ENCODE data around the gene GALNT2.

The GALNT2 gene

DNA sequence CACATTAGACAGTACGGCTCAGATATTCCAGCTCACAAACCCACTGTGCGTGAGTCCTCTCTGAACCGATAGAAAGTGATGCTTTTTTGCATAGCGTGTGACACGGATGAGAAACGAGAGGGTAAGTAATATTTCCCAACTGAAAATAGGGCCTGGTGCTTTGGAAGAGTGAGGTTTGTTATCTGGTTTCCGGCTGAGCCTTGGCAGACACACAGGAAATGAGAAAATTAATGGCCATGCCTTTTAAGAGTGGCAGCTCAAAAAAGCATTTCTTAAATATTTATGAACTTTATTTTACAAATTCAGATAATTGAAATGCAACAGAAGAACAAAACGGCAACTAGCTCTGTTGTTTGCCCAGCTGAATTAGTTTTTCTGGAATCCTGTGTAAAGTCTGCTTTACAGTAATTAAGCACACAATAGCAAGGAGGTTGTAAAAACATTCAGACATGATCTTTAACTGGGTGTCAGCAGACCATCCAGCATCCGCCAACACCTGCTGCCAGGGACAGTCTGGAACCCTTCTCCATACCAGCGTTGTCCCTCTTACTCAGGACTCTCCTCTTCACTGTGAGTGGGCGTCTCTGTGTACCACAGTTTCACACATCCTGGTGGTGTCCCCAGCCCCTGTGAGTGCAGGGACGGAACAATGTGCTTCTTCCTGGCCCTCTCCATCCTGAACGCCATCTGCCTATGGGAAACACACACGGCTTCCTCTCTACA lies 203.7 kb downstream of the GALNT2 start:
- peak in 1 of 2 donors; percentile 54 for DNase-seq (ENCODE audit: low read depth in 1 of 2, low spot score in 1 of 2)

DNA sequence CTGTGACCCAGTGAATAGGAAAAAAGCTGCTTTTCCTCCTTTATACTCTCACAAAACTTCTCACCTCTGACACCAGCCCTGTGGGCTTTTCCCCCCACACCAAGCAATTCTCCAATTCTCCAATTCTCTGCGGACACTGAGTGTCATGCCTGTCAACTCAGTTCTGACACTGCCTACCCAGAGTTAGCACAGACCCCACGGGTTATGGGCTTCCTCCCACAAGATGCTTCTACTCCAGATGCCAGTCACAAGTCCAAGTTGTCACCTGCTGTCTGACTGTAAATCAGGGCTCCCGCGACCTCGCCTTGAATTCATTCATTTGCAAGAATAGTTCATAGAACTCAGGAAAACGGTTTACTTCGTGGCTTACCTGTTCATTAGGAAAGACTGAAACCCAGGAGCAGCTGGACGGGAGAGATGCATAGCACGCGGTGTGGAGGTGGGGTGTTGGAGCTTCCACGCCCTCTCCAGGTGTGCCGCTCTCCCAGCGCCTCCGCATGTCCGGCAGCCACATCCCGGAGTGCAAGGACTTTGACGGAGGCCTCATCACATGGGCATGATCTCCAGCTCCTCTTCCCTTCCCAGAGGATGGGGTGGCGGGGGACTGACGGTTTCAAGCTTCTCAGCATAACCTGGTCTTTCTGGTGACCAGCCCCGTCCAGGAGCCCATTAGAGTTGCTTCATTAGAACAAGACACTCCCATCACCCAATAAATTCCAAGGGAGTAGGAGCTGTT lies 204.4 kb downstream of the GALNT2 start:
- DNase-seq (ENCODE audit: low read depth in 1 of 2, low spot score in 1 of 2), result no peak

DNA sequence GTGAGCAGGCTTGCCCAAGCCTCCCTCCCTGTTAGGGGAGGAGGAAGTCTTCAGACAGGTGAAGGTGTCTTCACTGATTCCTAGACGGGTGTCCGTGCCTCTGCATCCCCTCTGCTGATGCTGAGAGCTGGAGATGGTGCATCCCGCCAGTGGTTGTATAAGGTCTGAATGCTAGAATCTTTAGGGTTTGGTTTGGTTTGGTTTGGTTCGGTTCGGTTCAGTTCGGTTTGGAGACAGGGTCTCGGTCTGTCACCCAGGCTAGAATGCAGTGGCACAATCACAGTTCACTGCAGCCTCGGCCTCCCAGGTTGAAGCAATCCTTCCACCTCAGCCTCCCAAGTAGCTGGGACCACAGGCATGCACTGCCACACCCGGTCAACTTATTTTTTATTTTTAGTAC lies 205.5 kb downstream of the GALNT2 start:
- no peak for DNase-seq (ENCODE audit: low read depth in 1 of 2, low spot score in 1 of 2)

DNA sequence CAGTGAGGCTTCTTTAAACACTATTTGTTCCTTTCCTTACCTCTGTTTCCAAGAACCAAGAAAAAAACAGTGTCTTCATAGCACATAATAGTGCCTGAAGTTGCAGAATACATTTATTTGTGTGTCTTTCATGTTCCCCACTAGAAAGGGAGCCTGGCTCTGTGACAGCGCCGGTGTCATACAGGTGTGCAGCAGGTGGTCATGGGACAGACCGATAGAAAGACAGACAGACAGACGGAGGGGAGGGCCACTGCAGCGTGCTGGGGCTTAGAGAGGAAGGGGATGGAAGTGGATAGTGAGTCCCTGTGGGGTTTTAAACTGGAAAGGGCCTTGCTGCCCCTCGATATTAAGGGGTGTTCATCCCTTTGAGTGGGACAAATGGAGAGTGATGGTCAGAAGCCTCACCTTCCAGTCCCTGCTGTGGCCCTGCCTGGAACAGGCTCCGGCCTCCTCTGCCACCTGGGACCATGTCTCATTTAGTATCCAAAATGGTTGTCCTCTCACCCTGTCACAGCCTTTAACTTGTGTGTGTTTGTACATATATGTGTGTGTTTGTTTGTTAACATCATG lies 206.2 kb downstream of the GALNT2 start:
- no peak for DNase-seq (ENCODE audit: low read depth in 1 of 2, low spot score in 1 of 2)

DNA sequence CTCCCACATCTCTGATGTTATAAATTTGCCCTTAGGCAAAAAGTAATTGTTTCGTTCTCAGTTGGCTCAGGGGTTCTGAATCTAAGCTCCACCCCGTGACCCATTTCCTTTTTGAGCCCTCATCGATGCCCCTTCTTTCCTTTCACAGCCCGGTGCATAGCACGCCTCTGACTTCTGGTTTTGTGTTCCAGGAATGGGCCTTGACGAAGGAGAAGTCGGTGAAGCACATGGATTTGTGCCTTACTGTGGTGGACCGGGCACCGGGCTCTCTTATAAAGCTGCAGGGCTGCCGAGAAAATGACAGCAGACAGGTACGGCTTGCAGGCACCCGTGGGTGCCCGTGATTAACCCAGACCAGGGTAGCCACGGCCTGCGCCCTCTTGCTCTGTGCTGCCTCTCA lies 207.2 kb downstream of the GALNT2 start:
- no peak for DNase-seq (ENCODE audit: low read depth in 1 of 2, low spot score in 1 of 2)

DNA sequence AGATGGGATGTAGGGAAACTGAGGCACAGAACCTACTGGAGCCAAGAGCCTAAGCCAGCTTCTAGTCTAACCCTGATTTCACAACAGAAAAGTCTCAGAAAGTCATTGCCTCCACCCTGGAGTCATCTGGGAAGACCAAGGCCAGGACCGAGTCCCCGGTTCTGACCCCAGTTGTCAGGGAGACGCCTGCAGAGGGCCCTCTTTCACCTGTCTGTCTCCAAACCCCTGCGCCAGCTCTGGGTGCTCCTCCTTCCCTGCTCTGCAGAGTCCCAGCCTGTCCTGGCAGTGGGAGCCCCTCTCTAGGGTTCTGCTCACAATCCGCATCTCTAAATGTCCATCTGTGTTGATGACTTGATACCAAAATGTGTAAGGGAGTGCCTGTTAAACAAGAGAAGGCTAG lies 209.4 kb downstream of the GALNT2 start:
- no peak for DNase-seq (ENCODE audit: low read depth in 1 of 2, low spot score in 1 of 2)

DNA sequence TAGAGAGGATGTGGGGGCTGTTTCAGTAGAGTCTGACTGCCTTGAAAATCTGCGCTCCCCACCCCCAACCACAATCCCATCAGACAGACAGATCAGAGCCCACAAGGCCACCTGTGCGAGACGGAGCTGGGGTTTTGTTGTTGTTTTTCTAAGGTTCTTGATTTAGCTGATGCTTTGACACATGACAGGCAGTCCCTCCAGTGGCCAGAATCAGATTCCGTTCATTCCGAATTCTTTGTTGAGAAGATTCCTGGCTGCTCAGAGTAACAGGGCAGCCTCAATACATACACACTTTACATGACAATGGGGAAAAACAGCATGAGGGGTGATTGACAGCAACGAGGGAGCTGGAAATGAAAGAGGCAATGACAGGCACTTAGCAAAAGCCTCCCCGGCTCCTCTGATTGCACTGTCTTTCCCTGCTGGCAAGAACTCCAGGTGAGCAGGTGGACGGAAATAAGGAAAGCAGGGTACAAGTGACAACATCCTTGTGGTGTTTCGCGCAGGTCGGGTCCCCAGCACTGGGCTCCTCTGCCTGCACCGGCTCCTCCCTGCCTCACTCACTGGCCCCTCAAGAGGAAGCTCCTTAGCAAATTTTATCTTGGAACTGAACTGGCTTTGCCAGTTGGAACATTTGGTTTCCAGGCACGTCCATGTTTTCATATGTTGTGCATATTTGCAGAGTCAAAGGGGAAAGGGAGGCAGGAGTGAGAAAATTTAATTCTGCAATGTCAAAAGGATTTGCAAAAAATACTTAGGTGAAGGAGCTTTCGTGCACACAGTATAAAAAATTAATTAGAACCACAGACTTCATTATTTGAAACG lies 210.4 kb downstream of the GALNT2 start:
- no peak for DNase-seq (ENCODE audit: low read depth in 1 of 2, low spot score in 1 of 2)

DNA sequence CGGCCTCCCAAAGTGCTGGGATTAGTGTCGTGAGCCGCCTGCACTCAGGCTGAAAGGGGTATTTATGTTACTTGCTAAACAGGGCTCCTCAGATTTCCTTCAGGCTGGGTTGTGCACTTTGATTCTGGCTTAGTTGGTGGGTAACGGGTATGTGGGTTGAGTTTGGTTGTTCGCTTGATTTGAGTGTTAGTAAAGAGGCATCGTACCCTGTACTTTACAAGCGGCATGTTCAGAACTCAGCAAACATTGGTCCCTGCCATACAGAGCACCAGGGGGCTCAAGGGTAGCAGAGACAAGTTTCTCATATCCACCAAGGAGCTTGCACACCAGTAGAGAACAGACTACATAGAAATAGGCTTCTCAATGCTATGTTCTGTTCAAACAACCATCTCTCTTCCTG lies 211.3 kb downstream of the GALNT2 start:
- DNase-seq (ENCODE audit: low read depth in 1 of 2, low spot score in 1 of 2), result no peak

DNA sequence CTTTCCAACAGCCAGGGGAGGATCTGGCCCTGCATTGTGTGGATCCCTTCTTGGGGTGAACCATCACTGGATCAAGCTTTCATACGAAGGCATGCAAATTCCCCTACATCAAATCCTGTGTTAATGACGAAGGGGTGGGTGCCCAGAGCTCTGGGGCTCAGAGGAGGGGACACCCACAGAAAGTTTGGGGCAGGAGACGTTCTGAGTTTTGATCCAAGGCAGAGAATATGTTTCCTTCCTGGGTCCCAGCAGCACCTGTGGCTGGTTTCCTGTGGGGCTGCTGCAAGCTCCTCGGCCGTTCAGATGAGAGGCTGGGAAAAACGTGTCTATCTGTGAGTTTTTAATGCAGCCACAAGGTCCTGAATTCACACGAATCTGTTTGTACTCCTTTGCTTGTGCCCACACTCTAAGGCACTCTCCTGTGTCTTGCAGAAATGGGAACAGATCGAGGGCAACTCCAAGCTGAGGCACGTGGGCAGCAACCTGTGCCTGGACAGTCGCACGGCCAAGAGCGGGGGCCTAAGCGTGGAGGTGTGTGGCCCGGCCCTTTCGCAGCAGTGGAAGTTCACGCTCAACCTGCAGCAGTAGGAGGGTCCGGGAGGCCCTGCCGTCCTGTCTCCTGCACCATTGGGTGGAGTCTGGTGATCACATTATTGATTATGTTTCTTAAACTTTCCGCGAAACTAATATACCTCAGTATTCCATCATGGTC lies 212.0 kb downstream of the GALNT2 start:
- DNase-seq (ENCODE audit: low read depth in 1 of 2, low spot score in 1 of 2), result no peak

DNA sequence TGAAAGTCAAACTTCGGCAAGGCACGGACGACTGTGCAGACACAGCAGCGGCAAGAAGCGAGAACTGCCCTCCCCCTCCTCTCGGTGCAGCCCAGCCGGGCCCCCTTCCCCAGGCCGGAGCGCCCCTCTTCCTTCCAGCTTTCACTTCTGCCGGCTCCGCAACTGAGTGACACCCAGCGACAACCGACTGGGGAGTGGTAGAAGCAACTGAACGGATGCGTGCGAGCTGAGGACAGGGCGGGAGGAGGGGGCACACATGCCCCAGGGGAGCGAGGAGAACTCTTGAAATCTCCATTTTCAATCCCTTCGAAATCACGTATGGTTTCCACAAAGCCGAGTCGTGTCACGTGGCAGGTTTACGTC lies 212.5 kb downstream of the GALNT2 start:
- no peak for DNase-seq (ENCODE audit: low read depth in 1 of 2, low spot score in 1 of 2)

DNA sequence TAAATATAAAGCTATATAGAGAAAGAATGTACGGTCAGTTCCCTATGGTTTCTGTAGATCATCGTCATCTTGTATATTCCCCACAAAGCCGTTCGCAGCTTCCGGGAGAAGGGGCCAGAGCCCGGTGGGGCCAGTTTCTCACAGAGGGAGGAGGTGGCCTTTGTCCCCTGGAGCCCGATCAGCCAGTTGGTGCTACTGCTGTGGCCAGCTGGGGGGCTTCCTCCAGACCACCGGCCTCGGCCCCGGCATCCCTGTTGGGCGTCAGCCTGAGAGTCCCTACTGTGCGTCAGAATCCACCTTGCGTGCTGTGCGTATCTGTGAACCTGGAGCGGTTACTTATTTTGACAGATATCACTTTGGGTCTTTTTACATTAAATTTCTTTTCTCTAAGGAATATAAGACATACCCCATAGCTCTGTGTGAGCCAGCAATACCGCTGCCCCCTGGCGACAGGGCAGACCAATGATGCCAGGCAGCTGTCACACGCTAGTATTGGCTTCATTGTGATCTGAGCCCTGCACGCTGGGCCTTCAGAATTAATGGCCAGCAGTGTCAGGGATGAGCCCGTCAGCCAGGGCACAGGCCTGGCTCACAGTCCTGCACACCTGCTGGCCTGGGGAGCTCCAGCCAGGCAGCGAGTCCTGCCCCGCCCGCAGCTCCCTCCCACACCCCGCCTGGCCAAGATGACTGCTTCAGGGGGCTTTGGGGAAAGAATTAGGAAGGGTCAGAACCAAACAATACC lies 213.2 kb downstream of the GALNT2 start:
- DNase-seq (ENCODE audit: low read depth in 1 of 2, low spot score in 1 of 2), result no peak

DNA sequence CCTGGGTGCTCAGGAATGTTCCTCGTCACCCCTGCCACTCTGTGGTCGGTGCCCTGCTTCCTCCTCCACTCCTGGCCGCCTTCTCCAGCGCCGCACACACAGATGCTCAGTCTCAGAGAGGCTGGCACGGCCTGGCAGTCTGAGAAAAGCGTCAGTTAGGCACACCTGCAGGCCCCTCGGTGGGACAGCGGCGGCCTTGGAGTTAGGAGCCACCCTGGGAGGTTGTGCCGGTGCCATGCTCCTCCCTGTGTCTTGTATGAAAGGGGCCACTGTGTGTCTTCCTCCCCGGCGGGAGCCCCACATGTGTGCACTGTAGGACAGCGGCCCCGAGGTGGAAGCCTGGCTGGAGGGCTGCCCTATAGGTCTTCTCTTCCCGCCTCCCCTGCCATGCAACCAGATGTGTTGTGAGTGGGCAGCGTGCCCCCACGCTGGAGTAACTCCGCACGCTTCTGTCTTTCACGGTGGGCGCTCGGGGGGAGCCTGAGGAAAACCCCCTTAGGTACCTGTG lies 213.9 kb downstream of the GALNT2 start:
- no peak for DNase-seq (ENCODE audit: low read depth in 1 of 2, low spot score in 1 of 2)

DNA sequence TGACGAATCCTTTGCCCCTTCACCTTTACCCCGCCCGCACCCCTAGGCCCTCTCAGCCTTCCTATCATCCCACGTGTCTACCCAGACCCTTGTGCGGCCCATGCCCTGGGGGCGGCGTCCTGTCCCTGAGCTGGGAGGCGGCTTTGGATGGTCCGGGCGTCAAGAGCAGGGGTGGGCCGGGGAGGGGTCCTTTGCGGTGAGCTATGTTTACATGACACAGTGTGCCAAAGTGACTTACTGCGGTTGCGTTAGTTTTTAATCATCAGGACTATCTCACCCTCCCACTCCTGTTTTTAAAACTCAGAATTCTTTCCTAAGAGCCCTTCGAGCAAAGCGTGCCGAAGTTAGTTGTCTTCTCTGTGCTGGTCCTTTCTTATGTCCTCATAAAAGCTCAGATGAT lies 214.5 kb downstream of the GALNT2 start:
- DNase-seq (ENCODE audit: low read depth in 1 of 2, low spot score in 1 of 2), result no peak

DNA sequence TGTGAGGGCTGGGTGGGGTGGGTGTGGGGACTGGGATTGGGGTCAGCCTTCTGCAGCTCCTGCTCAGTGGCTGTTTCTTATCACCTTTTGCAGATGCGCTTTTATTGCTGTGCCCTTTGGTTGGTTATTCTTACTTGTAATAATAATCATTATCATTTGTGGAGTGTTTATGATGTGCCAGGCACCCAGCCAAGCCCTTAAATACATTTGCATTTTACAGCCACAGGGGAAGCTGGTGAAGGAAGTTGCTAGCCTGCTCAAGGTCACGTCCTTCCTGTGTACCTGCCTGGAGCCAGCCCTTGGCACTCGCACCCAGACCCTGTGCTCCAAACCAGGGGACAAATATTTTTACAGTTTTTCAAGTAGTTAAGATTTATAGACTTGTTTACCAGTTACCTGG lies 215.1 kb downstream of the GALNT2 start:
- DNase-seq (ENCODE audit: low read depth in 1 of 2, low spot score in 1 of 2), result no peak

DNA sequence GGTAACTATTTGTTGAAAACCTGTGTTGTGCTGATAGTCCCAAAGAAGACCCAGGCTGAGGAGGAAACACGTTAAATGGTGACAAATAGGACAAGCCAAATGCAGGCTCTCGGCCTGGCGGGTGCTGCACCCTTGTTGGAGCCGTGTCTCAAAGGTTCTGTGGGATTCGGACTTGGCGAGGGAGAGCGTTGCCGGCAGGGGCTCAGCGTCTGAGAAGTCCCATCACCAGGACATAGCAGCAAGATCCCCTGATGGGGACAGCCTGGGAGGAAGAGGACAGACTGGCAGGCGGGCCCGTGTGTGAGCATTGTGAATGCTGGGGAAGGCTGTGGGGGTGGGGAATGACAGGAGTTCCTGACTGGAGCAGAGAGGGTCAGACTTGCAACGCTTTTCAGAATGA lies 216.6 kb downstream of the GALNT2 start:
- DNase-seq (ENCODE audit: low read depth in 1 of 2, low spot score in 1 of 2), result no peak

DNA sequence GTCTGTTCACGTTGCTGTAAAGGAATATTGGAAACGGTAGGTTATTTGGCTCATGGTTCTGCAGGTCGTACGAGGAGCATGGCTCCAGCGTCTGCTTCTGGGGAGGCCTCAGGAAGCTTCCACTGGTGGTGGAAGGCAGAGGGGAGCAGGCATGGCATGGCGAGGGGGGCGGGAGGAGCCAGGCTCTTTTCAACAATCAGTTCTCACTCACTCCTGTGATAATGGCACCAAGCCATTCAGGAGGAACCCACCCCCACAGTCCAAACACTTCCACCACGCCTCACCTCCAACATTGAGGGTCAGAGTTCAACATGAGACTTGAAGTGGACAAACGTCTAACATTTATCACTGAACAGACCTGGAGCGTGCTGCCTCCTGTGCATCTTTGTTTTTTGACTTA lies 217.9 kb downstream of the GALNT2 start:
- no peak for DNase-seq (ENCODE audit: low read depth in 1 of 2, low spot score in 1 of 2)

DNA sequence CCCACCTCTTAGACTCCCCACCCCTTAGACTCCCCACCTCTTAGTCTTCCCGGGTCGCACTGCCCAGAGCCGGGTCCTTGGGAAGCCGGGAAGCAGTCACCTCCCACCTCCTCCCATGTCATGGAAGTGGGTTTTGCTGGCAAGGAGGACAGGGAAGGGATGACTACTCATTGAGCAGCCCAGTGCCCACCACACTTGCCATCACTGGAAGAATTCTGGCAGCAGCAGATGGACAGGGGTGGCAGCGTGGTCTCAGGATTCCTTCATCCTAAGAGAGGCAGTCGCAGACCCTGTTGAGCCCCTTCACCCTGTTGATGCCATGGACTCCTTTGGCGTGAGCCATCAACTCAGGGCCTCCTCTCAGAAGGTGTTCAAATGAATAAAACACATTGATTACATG lies 218.3 kb downstream of the GALNT2 start:
- no peak for DNase-seq (ENCODE audit: low read depth in 1 of 2, low spot score in 1 of 2)

DNA sequence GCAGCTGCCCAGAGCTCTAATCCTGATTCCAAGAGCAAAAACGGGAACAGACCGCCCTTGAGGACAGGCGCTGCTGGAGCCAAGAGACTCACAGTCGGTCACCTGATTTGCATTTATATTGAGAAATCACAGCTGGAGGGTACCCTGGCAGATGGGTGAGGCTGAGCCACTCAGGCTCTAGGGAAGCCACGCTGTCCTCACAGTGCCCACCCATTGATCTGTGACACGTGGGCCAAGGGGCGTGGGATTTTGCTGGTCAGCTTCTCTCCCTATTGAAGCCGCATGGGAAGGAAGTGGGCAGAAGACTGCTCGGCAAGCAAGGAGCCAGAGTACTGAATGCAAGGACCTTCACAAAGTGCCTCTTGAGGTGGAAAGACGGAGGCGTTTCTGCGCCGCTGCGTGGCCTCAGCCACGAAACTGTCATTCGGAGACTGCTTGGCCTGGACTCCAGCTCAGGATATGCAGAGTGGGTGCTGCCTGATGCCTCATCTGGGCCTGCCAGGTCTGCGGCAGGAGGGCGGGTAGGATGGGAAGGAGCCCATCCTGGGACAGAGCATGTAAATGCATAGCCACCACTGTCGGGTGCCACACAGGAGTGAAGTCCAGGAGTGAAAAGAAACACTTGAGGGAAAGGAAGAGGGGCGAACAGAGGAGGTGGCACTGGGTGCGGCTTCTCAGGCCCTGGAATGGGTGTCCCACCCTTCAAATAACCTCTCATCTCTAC lies 219.3 kb downstream of the GALNT2 start:
- DNase-seq (ENCODE audit: low read depth in 1 of 2, low spot score in 1 of 2), result no peak

DNA sequence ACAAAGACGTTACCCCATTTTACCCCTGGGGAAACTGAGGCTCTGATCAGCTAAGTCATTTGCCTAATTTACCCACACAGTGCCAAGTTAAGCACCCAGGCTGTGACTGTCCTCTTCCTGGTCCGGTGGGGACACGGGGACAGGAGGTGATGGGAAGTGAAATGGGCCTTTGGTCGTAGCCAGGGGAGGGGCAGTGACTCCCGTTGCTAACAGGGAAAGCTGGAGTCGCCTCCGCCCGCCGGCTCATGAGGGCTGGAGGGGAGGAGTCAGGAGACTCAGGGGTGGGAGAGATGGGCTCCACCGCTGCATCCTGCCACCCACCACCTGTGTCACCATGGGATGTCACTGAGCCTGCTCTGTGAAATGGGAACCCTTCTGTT lies 219.8 kb downstream of the GALNT2 start:
- no peak for DNase-seq (ENCODE audit: low read depth in 1 of 2, low spot score in 1 of 2)

Data from activated CD4-positive, alpha-beta T cell treated with anti-CD3 and anti-CD28 coated beads, Interleukin-2, amount 50 U/mL, for 24 hours (primary cell).